WTC11 (cell line): Measurements from ENCODE around the gene ZDHHC18. TPM values are rescaled to one million over a fixed set of nuclear protein-coding genes. Genes with fewer than 3 reads are reported as not detected.

Source experiments
- ATAC-seq: fragments of 200-7000 bp; cut with Tn5 transposase; 2 replicates; pipeline ENCODE4 v1.10.0; 2021; ENCODE audit warnings: mild to moderate bottlenecking, moderate library complexity
- CTCF ChIA-PET: fragments of 300-600 bp; sonication (Branson Sonifier 250); formaldehyde crosslinking; loops from one replicate; lab custom pipeline; 2021; ENCODE audit warnings: antibody characterized with exemption; lab: Charles Lee
- POLR2A ChIA-PET: fragments of 350-600 bp; sonication (Branson Sonifier 250); formaldehyde crosslinking; loops from one replicate; lab custom pipeline; 2021; ENCODE audit warnings: antibody characterized with exemption; lab: Charles Lee
- DNase-seq: peaks from one replicate; pipeline ENCODE4 v3.0.0; 2021; ENCODE audit warnings: low spot score
- H3K27ac Mint-ChIP-seq: 2 replicates; pipeline ENCODE4 v1.8.0; 2021; ENCODE audit warnings: mixed read lengths
- H3K27me3 Mint-ChIP-seq: 2 replicates; pipeline ENCODE4 v1.8.0; 2021; ENCODE audit warnings: low read depth, mild to moderate bottlenecking, moderate library complexity, mixed read lengths
- H3K36me3 Mint-ChIP-seq: 2 replicates; pipeline ENCODE4 v1.8.0; 2021; ENCODE audit warnings: mixed read lengths
- H3K4me1 Mint-ChIP-seq: 2 replicates; pipeline ENCODE4 v1.8.0; 2022; ENCODE audit warnings: mixed read lengths
- H3K4me3 Mint-ChIP-seq: 2 replicates; pipeline ENCODE4 v1.8.0; 2021; ENCODE audit warnings: mild to moderate bottlenecking, moderate library complexity, mixed read lengths
- H3K9me3 Mint-ChIP-seq: 2 replicates; pipeline ENCODE4 v1.8.0; 2021; ENCODE audit warnings: mixed read lengths
- FOXJ3 ChIP-seq: sonication (generic); formaldehyde crosslinking; IDR thresholded peaks from 2 replicates; pipeline ENCODE4 v1.9.0; 2021; ENCODE audit warnings: missing genetic modification reagents, mild to moderate bottlenecking, borderline replicate concordance
- FOXP1 ChIP-seq: sonication (generic); formaldehyde crosslinking; IDR thresholded peaks from 2 replicates; pipeline ENCODE4 v1.8.0; 2022; ENCODE audit warnings: missing genetic modification reagents, mild to moderate bottlenecking, moderate library complexity, borderline replicate concordance
- IRF1 ChIP-seq: sonication (generic); formaldehyde crosslinking; IDR thresholded peaks from 2 replicates; pipeline ENCODE4 v1.8.0; 2023; ENCODE audit warnings: missing genetic modification reagents
- PRRX2 ChIP-seq: fragments of 250-450 bp; sonication (Bioruptor Pico); IDR thresholded peaks from 2 replicates; pipeline ENCODE4 v1.8.0; 2021; ENCODE audit warnings: mild to moderate bottlenecking
- TEAD1 ChIP-seq: sonication (generic); formaldehyde crosslinking; IDR thresholded peaks from 2 replicates; pipeline ENCODE4 v1.8.0; 2022; ENCODE audit warnings: mild to moderate bottlenecking, missing genetic modification reagents
- USF1 ChIP-seq: sonication (generic); formaldehyde crosslinking; IDR thresholded peaks from 2 replicates; pipeline ENCODE4 v1.8.0; 2022; ENCODE audit warnings: mild to moderate bottlenecking, missing genetic modification reagents
- USF2 ChIP-seq: sonication (generic); formaldehyde crosslinking; IDR thresholded peaks from 2 replicates; pipeline ENCODE4 v1.8.1; 2023; ENCODE audit warnings: mild to moderate bottlenecking, missing genetic modification reagents, moderate library complexity
- ZBTB21 ChIP-seq: sonication (generic); formaldehyde crosslinking; IDR thresholded peaks from 2 replicates; pipeline ENCODE4 v1.8.1; 2023; ENCODE audit warnings: mild to moderate bottlenecking, missing genetic modification reagents, borderline replicate concordance
- ZBTB43 ChIP-seq: sonication (generic); formaldehyde crosslinking; IDR thresholded peaks from 2 replicates; pipeline ENCODE4 v1.8.1; 2023; ENCODE audit warnings: mild to moderate bottlenecking, missing genetic modification reagents
- ZNF121 ChIP-seq: sonication (generic); formaldehyde crosslinking; IDR thresholded peaks from 2 replicates; pipeline ENCODE4 v1.8.0; 2023; ENCODE audit warnings: missing genetic modification reagents
- total RNA-seq: library from RNA; stranded (reverse); gene quantifications from 3 replicates; pipeline ENCODE4 v1.2.3, GENCODE V29; 2021

The ZDHHC18 gene
- total RNA-seq, 1 experiment from 2014 or later: 26.5 TPM

GRCh38 chr1:26900001-26900814 is 73.7 kb downstream of the ZDHHC18 start, which contains the start of gene GPATCH3 (continued):
- peak; percentile 99 for TF ChIP-seq USF2 (CRISPR knock-in tag)
- peak; percentile 49; the same call in 1 of the 2 replicates for TF ChIP-seq FOXP1 (CRISPR knock-in tag)
- TF ChIP-seq FOXJ3 (CRISPR knock-in tag): no peak
- no peak for TF ChIP-seq IRF1
- peak; percentile 86 for TF ChIP-seq ZBTB43 (CRISPR knock-in tag)
- no peak for TF ChIP-seq ZBTB21 (CRISPR knock-in tag)
- peak; percentile 61; the same call in 1 of the 2 replicates for TF ChIP-seq TEAD1 (CRISPR knock-in tag)
- peak; percentile 99 for TF ChIP-seq USF1 (CRISPR knock-in tag)

- Mint-ChIP-seq H3K9me3 (no peaks in the 10 kb centered on the region), H3K36me3 (peaks cover 8% of the 10 kb centered on the region), H3K4me3 (peak overlapping the region; percentile 95), H3K27me3 (no peaks in the 10 kb centered on the region; the same call in 1 of the 2 replicates), H3K4me1 (peaks cover 11% of the 10 kb centered on the region), H3K27ac (peak overlapping the region; percentile 98)
- ChIA-PET CTCF (interaction anchor here (0.8 to 2.9 kb wide), 6 partner anchors 11 to 196 kb away, joined by 3 to 11 read pairs (median 3); partner anchors contain the start of genes GPN2 and NR0B2), POLR2A (interaction anchor here (0.5 to 1.8 kb wide), 7 partner anchors 11 to 669 kb away, joined by 3 to 15 read pairs (median 3); partner anchors contain the start of genes GPN2 and NUDC)
- no peak for ATAC-seq
- peak; percentile 49; the same call in 1 of the 2 replicates for TF ChIP-seq ZNF121 (CRISPR knock-in tag)
- TF ChIP-seq PRRX2 (CRISPR knock-in tag): no peak
- TF ChIP-seq TEAD1 (CRISPR knock-in tag): no peak
- no peak for DNase-seq
Measured at GRCh38 chr1:26900815-26901511, 74.5 kb downstream of the ZDHHC18 start.

Other genes with a start within 250 kb of the ZDHHC18 start
- gene ARID1A, start 130.7 kb upstream of the ZDHHC18 start, total RNA-seq: 98.0 to 105 TPM (median 103 TPM) in 3 replicates
- 13.1 to 15.0 TPM (median 13.7 TPM) in 3 replicates for gene PIGV, start 38.7 kb upstream of the ZDHHC18 start, total RNA-seq
- 8.0 to 14.3 TPM (median 8.0 TPM) in 3 replicates for gene SFN, start 36.5 kb downstream of the ZDHHC18 start, total RNA-seq
- 31.7 to 38.5 TPM (median 34.2 TPM) in 3 replicates for gene GPN2, start 63.6 kb downstream of the ZDHHC18 start, total RNA-seq
- 16.1 to 19.2 TPM (median 16.3 TPM) in 3 replicates for gene GPATCH3, start 73.8 kb downstream of the ZDHHC18 start, total RNA-seq
- gene NR0B2, start 87.3 kb downstream of the ZDHHC18 start, total RNA-seq: not detected in 3 replicates
- 101 to 118 TPM (median 108 TPM) in 3 replicates for gene NUDC, start 95.1 kb downstream of the ZDHHC18 start, total RNA-seq
- 18.9 to 19.8 TPM (median 19.0 TPM) in 3 replicates for gene KDF1, start 133.8 kb downstream of the ZDHHC18 start, total RNA-seq
- 37.6 to 51.4 TPM (median 49.4 TPM) in 3 replicates for gene TRNP1, start 167.0 kb downstream of the ZDHHC18 start, total RNA-seq
- gene TENT5B, start 186.2 kb downstream of the ZDHHC18 start, total RNA-seq: 104 to 124 TPM (median 119 TPM) in 3 replicates